ENCODE measurements around the gene DPH3.

Gene DPH3

GRCh38 chr3:16253601-16254000 is 11.1 kb downstream of the DPH3 start:
- DNase-seq, result peak; percentile 22

GRCh38 chr3:16252988-16253387 is 11.8 kb downstream of the DPH3 start:
- no peak for DNase-seq

GRCh38 chr3:16252243-16252978 is 12.3 kb downstream of the DPH3 start:
- DNase-seq, result no peak

- DNase-seq, result no peak
Observed at GRCh38 chr3:16251316-16252085, 13.2 kb downstream of the DPH3 start.

- no peak for DNase-seq
Observed at GRCh38 chr3:16249886-16250285, 14.9 kb downstream of the DPH3 start.

- peak; percentile 64 for DNase-seq
Observed at GRCh38 chr3:16249336-16249735, 15.4 kb downstream of the DPH3 start.

- no peak for DNase-seq
Observed at GRCh38 chr3:16248556-16248955, 16.2 kb downstream of the DPH3 start.

- DNase-seq, result peak; percentile 95
Observed at GRCh38 chr3:16247282-16248061, 17.3 kb downstream of the DPH3 start.

- DNase-seq, result no peak
Observed at GRCh38 chr3:16245609-16246008, 19.1 kb downstream of the DPH3 start.

- no peak for DNase-seq
Observed at GRCh38 chr3:16243706-16244490, 20.8 kb downstream of the DPH3 start.

- DNase-seq, result peak; percentile 13
Observed at GRCh38 chr3:16242177-16242576, 22.6 kb downstream of the DPH3 start.

GRCh38 chr3:16241225-16241624 is 23.5 kb downstream of the DPH3 start:
- DNase-seq, result no peak

GRCh38 chr3:16240229-16241023 is 24.3 kb downstream of the DPH3 start:
- no peak for DNase-seq

- DNase-seq, result no peak
Observed at GRCh38 chr3:16239780-16240179, 25.0 kb downstream of the DPH3 start.

GRCh38 chr3:16239086-16239770 is 25.5 kb downstream of the DPH3 start:
- DNase-seq, result no peak

- no peak for DNase-seq
Observed at GRCh38 chr3:16236856-16237393, 27.8 kb downstream of the DPH3 start.

GRCh38 chr3:16236030-16236639 is 28.6 kb downstream of the DPH3 start:
- DNase-seq, result peak; percentile 7

- no peak for DNase-seq
Observed at GRCh38 chr3:16234281-16234680, 30.5 kb downstream of the DPH3 start.

GRCh38 chr3:16233806-16234205 is 30.9 kb downstream of the DPH3 start:
- DNase-seq, result no peak

- no peak for DNase-seq
Observed at GRCh38 chr3:16231983-16232382, 32.8 kb downstream of the DPH3 start.

- DNase-seq, result no peak
Observed at GRCh38 chr3:16229681-16230080, 35.1 kb downstream of the DPH3 start.

All from hematopoietic multipotent progenitor cell treated with erythropoietin and hydrocortisone succinate and interleukin-3 and kit ligand, for 6 days (in vitro differentiated cells).